Nephron progenitor cell (in vitro differentiated cells): ENCODE results near the gene FRAT1.
A peak's percentile ranks its signal among the peaks of the same experiment; 100 is the strongest.

Experiments used
- DNase-seq: peaks from one replicate; pipeline ENCODE4 v3.0.0; 2021
- H3K27ac Mint-ChIP-seq: 2 replicates; pipeline ENCODE4 v1.8.0; 2021; ENCODE audit warnings: mild to moderate bottlenecking, moderate library complexity, mixed read lengths
- H3K27me3 Mint-ChIP-seq: 2 replicates; pipeline ENCODE4 v1.8.0; 2021; ENCODE audit warnings: mild to moderate bottlenecking, low read depth, mixed read lengths; ENCODE audit not compliant: poor library complexity
- H3K36me3 Mint-ChIP-seq: 2 replicates; pipeline ENCODE4 v1.8.0; 2021; ENCODE audit warnings: low read depth, mixed read lengths
- H3K4me1 Mint-ChIP-seq: 2 replicates; pipeline ENCODE4 v1.8.0; 2021; ENCODE audit warnings: mixed read lengths
- H3K4me3 Mint-ChIP-seq: 2 replicates; pipeline ENCODE4 v1.8.0; 2021; ENCODE audit warnings: mild to moderate bottlenecking, moderate library complexity, mixed read lengths
- H3K9me3 Mint-ChIP-seq: 2 replicates; pipeline ENCODE4 v1.8.0; 2021; ENCODE audit warnings: mild to moderate bottlenecking, moderate library complexity, mixed read lengths
- CTCF ChIP-seq: fragments of 200-600 bp; sonication (generic); IDR thresholded peaks from 2 replicates; pipeline ENCODE4 v1.5.0; 2021; ENCODE audit warnings: antibody characterized with exemption

Gene FRAT1

GRCh38 chr10:97331153-97331703 lies 12.2 kb downstream of the FRAT1 start:
- peaks cover 41% of the 10 kb centered on the region for H3K4me1 Mint-ChIP-seq
- H3K4me3 Mint-ChIP-seq = peak overlapping the region; percentile 56
- no peaks in the 10 kb centered on the region for H3K9me3 Mint-ChIP-seq
- peaks cover 25% of the 10 kb centered on the region for H3K36me3 Mint-ChIP-seq
- peaks cover 47% of the 10 kb centered on the region for H3K27me3 Mint-ChIP-seq
- H3K27ac Mint-ChIP-seq = no peak overlapping the region
- TF ChIP-seq CTCF = no peak
- no peak for DNase-seq

- peaks cover 25% of the 10 kb centered on the region for H3K36me3 Mint-ChIP-seq
- no peaks in the 10 kb centered on the region for H3K9me3 Mint-ChIP-seq
- H3K4me1 Mint-ChIP-seq = peaks cover 51% of the 10 kb centered on the region
- H3K27ac Mint-ChIP-seq = no peak overlapping the region
- H3K27me3 Mint-ChIP-seq = peaks cover 59% of the 10 kb centered on the region
- peak overlapping the region; percentile 87 for H3K4me3 Mint-ChIP-seq
- peak; percentile 23 for DNase-seq
- no peak for TF ChIP-seq CTCF
Measured at GRCh38 chr10:97332591-97333350, 13.7 kb downstream of the FRAT1 start.

- no peak for DNase-seq
- Mint-ChIP-seq H3K27me3 (peaks cover 60% of the 10 kb centered on the region), H3K9me3 (no peaks in the 10 kb centered on the region), H3K4me1 (peaks cover 51% of the 10 kb centered on the region), H3K36me3 (peaks cover 20% of the 10 kb centered on the region), H3K27ac (no peak overlapping the region), H3K4me3 (peak overlapping the region; percentile 87)
- no peak for TF ChIP-seq CTCF
Measured at GRCh38 chr10:97333351-97333600, 14.2 kb downstream of the FRAT1 start.

GRCh38 chr10:97333601-97334369 lies 14.7 kb downstream of the FRAT1 start:
- no peak for TF ChIP-seq CTCF
- Mint-ChIP-seq H3K36me3 (peaks cover 18% of the 10 kb centered on the region), H3K27ac (no peak overlapping the region), H3K27me3 (peaks cover 65% of the 10 kb centered on the region), H3K9me3 (no peaks in the 10 kb centered on the region), H3K4me1 (peaks cover 52% of the 10 kb centered on the region), H3K4me3 (peak overlapping the region; percentile 87)
- DNase-seq = peak; percentile 54

GRCh38 chr10:97334370-97335175 lies 15.5 kb downstream of the FRAT1 start, which contains the start of gene FRAT2:
Gene FRAT2, minus strand, starts transcription at chr10:97334729. Its CDS starts 157 bp downstream, at chr10:97334572.
- Mint-ChIP-seq H3K9me3 (no peaks in the 10 kb centered on the region), H3K27ac (peak within 1 kb of the TSS; percentile 98), H3K4me3 (peak within 1 kb of the TSS; percentile 87), H3K4me1 (peaks cover 52% of the 10 kb centered on the region), H3K36me3 (peaks cover 11% of the 10 kb centered on the region), H3K27me3 (peaks cover 73% of the 10 kb centered on the region)
- no peak for TF ChIP-seq CTCF
- DNase-seq = peak; percentile 89
